AG04450 (cell line): ENCODE results near the gene SLC12A7. TPM values are rescaled to one million over a fixed set of nuclear protein-coding genes. Genes with fewer than 3 reads are reported as not detected.

Experiments used
- CTCF ChIA-PET: fragments of 300-600, 350-600 bp; formaldehyde crosslinking; extraction: SDS; loops from one replicate; lab custom pipeline; 2022; ENCODE audit warnings: antibody characterized with exemption, inconsistent platforms; lab: Charles Lee
- POLR2A ChIA-PET: fragments of 350-600 bp; formaldehyde crosslinking; extraction: SDS; loops from one replicate; lab custom pipeline; 2021; ENCODE audit warnings: antibody characterized with exemption, inconsistent platforms; lab: Yijun Ruan, JAX
- DNase-seq: peaks from one replicate; pipeline ENCODE4 v3.0.0-alpha.2; 2011; ENCODE audit warnings: low read depth, low spot score
- H3K27ac ChIP-seq: one replicate; pipeline ENCODE4 v1.5.1; 2012; ENCODE audit warnings: low read depth, low read length, control low read depth
- H3K27me3 ChIP-seq: one replicate; pipeline ENCODE4 v1.6.0; 2012; ENCODE audit warnings: low read length; ENCODE audit not compliant: control insufficient read depth, insufficient read depth
- H3K4me3 ChIP-seq: 2 replicates; pipeline ENCODE4 v1.5.1; 2011; ENCODE audit warnings: mild to moderate bottlenecking, low read depth, low read length, control low read depth
- H3K9me3 ChIP-seq: 2 replicates; pipeline ENCODE4 v1.5.1; 2012; ENCODE audit warnings: low read length; ENCODE audit not compliant: control insufficient read depth, insufficient read depth
- polyA plus RNA-seq: library from polyadenylated mRNA; depleted of rRNA; stranded (reverse); fragments of >200 nt; gene quantifications from 2 replicates; pipeline ENCODE4 v1.2.3, GENCODE V29; 2011
- TF ChIP-seq, protein P1 (sequence below): IDR thresholded peaks from 2 replicates; pipeline ENCODE4 v1.5.1; 2011; ENCODE audit warnings: low read depth, low read length, control low read depth, inconsistent platforms

The SLC12A7 gene
- polyA plus RNA-seq, 1 experiment: 0.56 TPM

DNA sequence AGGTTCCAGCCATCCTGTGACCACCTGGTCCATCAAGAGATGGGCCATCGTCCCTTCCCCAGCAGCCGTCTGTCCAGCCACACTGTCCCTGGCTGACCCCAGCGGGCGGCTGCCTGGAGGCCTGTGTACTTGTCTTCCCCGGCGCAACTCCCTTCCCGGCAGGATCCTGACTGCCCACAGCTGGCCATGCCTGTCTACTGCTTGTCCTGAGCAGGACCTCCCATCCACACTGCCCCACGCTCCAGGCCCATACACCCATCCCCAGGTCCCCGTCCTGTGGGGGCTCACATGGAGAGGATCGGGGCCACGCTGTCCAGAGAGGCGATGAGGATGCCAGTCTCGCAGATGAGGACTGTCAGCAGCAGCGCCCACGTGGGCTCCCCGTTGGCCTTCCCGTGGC is 35.5 kb downstream of the SLC12A7 start:
- ChIA-PET CTCF (no interaction called here), POLR2A (no interaction called here)
- H3K4me3 ChIP-seq: no peak overlapping the region
- DNase-seq: no peak
- TF ChIP-seq, protein P1, sequence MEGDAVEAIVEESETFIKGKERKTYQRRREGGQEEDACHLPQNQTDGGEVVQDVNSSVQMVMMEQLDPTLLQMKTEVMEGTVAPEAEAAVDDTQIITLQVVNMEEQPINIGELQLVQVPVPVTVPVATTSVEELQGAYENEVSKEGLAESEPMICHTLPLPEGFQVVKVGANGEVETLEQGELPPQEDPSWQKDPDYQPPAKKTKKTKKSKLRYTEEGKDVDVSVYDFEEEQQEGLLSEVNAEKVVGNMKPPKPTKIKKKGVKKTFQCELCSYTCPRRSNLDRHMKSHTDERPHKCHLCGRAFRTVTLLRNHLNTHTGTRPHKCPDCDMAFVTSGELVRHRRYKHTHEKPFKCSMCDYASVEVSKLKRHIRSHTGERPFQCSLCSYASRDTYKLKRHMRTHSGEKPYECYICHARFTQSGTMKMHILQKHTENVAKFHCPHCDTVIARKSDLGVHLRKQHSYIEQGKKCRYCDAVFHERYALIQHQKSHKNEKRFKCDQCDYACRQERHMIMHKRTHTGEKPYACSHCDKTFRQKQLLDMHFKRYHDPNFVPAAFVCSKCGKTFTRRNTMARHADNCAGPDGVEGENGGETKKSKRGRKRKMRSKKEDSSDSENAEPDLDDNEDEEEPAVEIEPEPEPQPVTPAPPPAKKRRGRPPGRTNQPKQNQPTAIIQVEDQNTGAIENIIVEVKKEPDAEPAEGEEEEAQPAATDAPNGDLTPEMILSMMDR: no peak
- peaks cover 78% of the 10 kb centered on the region for H3K9me3 ChIP-seq
- H3K27me3 ChIP-seq: no peaks in the 10 kb centered on the region
- no peak overlapping the region for H3K27ac ChIP-seq

DNA sequence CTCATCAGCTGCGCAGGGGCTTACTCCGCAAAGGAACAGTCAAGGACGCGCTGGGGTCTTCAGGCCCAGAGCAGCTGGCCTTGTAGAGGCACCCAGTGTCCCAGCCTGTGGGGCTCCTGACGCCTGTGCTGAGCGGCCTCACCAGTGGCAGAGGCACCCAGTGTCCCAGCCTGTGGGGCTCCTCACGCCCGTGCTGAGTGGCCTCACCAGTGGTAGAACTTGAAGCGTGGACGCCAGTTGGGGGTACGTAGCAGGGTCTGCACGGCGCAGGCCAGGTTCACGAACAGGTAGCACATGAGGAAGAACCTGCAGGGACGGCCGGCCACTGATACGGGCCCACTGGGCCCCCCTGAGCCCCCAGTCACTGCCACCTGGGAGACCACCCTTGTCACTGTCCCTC is 35.9 kb downstream of the SLC12A7 start:
- peaks cover 75% of the 10 kb centered on the region for H3K9me3 ChIP-seq
- no peak overlapping the region for H3K27ac ChIP-seq
- CTCF ChIA-PET: no interaction called here
- no peak overlapping the region for H3K4me3 ChIP-seq
- no peak for DNase-seq
- no peaks in the 10 kb centered on the region for H3K27me3 ChIP-seq
- POLR2A ChIA-PET: no interaction called here
- TF ChIP-seq, protein P1: no peak

DNA sequence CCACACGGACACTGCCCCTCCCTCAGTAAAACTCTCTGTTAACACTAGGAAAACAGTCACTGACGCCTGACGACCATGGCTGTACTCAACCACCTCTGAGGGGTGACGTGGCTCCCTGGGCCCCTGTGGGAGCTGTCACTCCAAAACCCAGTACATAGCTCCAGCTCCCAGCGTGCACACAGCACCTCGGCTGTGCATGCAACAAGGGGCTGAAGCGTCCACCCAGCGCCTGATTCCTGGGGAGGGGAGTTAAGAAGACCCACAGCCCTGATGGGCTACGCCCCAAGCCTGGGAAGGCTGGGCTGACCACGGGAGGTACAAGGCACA is 36.3 kb downstream of the SLC12A7 start:
- ChIA-PET POLR2A (no interaction called here), CTCF (no interaction called here)
- Histone ChIP-seq H3K4me3 (no peak overlapping the region), H3K27ac (no peak overlapping the region), H3K27me3 (no peaks in the 10 kb centered on the region), H3K9me3 (peaks cover 72% of the 10 kb centered on the region)
- TF ChIP-seq, protein P1: no peak
- DNase-seq: no peak

DNA sequence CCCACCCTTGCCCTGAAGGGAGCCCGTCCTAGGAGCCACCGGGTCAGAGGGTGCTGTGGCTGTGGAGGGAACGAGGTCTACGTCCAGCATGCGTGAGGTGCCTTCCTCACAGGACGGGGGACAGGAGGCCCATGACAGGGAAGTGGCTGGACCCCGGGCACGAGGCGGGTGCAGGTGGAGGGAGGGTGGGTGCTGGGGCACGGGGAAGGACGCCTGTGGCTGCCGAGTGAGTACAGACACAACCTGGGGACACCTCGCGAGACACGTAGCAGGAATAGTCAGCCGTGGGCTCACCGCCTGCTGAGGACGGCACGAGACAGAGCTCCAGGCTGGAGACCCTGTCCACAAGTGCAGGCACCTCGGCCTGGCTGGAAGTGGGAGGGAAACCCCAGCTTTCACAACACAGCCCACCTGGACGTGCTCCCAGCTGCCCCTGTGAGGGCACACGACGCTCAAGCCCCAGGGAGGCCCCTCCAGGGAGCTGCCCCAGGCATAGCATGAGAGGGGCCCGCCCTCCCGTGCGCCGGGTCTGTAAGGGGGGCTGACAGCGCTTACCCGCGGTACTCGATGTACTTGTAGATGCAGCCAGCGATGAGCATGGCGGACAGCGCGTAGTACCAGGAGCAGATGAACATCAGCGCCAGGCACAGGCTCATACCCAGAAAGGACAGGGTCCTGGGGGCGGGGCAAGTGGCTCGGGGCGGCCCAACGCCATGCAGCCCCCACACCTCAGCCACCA is 36.9 kb downstream of the SLC12A7 start:
- Histone ChIP-seq H3K27ac (no peak overlapping the region), H3K9me3 (peaks cover 67% of the 10 kb centered on the region), H3K27me3 (no peaks in the 10 kb centered on the region), H3K4me3 (no peak overlapping the region)
- ChIA-PET POLR2A (no interaction called here), CTCF (no interaction called here)
- TF ChIP-seq, protein P1: no peak
- no peak for DNase-seq

DNA sequence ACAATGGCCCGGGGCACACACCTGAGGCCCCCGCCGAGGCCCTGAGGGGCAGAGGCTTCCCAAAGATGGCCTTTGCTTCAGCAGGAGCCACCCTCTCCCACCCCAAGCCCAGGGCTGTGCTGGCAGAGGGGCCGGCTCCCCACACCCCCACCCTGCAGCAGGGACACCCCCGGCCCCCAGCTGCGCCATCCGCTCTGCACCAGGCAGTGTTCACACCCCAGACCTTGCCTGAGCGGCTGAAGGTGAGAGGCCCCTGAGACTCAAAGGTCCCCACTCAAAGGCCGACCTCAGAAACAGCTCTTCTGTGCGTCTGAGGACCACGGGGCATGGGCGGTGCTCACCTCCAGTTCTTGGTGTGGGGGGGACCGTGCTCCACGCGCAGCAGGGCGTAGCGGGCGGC is 37.6 kb downstream of the SLC12A7 start:
- Histone ChIP-seq H3K27me3 (no peaks in the 10 kb centered on the region), H3K9me3 (peaks cover 61% of the 10 kb centered on the region), H3K4me3 (no peak overlapping the region), H3K27ac (no peak overlapping the region)
- no peak for DNase-seq
- ChIA-PET POLR2A (no interaction called here), CTCF (no interaction called here)
- TF ChIP-seq, protein P1: no peak
